Effector CD4-positive, alpha-beta T cell (primary cell): ENCODE data around the gene POU4F1.

Experiments
- DNase-seq: peaks from one replicate; pipeline ENCODE4 v3.0.0-alpha.2; 2020

Gene POU4F1

DNA sequence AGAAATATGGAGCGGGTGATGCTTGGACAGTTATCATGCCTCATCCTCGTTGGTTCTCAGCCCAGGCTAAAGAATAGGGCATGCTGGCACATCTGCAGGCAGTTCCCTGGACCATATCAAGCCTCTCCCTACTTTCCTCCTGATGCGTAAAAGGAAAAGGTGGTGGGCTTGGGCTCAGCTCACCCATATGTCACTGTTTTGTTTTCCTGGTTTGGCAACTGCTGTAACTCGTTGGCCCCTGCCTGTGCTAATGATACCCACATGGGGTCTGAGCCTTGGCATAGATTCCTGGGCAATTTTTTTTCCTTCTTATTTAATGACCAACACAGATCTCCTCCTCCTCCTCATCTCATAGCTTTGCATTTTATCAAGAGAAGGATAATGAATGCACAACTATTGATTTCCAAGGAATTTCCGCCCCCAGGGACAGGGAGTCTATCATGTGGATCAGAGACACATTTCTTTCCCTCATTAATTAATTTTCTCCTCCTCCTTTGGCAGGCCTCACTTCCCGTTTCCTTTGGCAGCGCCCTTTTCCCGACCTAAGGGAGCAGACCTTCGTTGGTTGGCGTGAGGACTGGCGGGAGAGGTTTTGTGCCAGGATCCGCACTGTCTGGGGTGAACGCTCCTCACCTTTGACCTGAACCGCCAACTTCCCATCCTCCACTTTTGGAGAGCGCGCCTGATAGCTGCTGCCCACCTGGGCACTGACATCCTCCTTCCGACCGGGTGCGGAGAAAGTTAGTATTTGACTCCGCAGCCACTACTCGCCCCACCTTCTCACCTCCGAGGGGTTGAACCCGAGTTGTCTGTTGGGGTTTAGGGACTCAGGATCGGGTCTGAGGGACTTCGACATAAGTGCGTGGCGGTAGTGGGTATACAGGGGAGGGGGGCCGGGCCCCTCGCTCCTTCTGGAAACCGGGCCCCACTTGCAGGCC is 3.4 kb upstream of the POU4F1 start:
- DNase-seq = no peak

DNA sequence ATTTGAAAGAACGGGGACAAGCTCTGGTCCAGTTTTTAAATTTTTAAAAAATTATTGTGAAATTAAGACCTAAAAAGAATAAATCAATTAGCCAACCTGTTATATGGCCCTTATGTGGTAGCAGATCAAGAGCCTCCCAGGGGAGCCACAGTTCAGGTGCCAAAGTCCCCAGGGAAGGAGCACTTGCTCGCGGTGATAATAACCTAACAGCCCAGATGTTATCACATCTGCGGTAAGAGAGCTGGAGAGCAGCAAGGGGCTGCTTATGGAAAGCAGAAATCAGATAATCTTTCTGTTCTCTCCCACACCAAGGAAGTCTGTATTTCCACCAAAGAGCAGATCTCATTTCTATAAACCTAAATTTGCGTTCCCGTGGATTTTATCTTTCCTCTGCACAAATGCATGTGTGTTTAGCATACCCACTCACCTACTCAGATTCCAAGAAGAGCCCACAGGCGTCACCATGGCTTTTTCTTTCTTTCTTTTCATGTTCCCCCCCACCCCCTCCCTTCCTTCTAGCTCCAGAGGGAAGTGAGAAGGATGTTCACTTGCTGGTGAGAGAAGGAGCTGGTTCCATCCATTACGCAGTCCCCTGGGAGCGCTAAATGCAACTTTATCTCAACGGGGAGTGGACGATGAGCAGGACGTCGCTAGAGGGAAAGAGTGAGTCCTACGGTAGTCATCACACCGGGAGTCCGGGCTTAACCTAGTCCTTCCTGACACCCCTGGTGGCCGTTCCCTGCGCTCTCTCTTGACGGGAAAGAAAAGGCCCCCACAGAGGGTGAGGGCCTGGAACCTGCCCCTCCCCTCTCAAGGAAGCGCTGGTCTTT is 1.6 kb upstream of the POU4F1 start:
- no peak for DNase-seq

DNA sequence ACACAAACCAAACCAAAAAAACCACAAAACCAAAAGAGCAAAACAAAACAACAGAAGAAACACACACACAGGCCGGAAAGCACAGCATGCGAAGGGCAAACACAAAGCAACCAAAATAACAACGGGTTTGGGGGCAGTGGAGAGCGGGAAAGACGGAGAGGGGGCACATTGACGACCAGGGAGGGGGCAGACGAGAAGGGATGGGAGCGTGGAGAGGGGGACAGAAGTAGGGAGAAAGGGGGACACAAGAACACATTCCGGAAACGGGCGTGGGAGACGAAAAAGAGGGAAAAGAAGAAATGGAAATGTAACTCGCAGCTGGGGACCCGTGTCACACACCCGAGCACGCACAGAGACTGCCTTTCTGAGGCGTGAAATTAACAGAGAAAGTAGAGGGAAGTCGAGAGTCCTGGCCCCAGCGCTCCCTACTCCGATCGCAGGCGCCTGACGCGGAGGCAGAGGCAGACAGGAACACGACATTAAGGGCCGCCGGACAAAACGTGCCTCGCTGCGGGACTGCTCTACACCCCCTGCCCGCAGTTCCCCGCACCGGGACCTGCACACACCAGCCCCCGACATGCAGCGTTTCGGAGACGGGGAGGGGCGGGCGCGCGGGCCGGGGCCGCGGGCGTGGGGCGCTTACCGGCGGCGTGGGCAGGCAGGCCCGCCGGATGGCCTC is 652 bp downstream of the POU4F1 start:
- no peak for DNase-seq

DNA sequence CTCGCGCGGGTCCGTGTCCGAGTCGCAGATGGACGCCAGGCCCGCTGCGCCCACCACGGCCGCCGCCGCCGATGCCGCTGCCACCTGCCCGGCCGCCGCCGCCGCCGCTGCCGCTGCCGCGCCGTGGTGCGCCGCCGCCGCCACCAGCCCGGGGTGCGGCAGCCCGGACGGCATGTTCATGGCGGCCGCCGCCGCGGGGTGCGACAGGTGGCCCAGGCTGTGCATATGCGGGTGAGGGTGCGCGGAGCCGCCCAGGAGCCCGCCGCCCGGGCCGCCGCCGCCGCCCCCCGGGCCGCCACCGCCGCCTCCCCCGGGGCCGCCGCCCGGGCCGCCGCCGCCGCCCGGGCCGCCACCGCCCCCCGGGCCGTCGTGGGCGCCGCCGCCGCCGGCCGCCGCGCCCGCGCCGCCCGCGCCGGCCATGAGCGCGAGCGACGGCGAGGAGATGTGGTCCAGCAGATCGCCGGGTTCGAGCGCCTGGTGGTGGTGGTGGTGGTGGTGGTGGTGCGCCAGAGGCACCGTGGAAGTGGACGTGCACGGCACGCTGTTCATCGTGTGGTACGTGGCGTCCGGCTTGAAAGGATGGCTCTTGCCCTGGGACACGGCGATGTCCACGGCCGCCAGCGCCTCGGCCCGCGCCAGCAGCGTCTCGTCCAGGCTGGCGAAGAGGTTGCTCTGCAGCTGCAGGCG is 1.3 kb downstream of the POU4F1 start:
- no peak for DNase-seq

DNA sequence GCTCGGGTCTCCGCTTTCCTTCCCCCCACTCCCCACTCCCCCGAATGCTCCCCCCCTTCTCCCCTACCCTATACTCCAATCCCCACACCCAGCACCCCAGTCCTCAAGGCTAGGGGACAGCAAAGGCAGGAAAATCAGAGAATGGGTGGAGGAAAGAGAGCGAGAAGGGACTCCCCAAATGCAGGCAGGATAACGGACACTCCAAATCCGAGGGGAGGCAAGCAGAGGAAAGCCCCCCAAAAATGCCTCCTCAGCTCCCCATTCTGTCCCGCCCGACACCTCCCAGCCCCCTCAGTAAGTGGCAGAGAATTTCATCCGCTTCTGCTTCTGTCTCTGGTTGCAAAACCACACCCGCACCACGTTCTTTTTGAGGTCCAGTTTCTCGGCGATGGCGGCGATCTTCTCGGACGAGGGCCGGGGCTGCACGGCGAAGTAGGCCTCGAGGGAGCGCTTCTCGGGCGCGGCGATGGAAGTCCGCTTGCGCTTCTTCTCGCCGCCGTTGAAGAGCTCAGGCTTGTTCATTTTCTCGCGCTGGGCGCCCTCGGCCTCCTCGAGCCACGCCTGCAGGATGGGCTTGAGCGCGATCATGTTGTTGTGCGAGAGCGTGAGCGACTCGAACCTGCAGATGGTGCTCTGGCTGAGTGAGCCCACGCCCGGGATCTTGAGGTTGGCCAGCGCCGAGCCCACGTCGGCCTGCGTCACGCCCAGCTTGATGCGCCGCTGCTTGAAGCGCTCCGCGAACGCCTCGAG is 2.1 kb downstream of the POU4F1 start:
- no peak for DNase-seq

DNA sequence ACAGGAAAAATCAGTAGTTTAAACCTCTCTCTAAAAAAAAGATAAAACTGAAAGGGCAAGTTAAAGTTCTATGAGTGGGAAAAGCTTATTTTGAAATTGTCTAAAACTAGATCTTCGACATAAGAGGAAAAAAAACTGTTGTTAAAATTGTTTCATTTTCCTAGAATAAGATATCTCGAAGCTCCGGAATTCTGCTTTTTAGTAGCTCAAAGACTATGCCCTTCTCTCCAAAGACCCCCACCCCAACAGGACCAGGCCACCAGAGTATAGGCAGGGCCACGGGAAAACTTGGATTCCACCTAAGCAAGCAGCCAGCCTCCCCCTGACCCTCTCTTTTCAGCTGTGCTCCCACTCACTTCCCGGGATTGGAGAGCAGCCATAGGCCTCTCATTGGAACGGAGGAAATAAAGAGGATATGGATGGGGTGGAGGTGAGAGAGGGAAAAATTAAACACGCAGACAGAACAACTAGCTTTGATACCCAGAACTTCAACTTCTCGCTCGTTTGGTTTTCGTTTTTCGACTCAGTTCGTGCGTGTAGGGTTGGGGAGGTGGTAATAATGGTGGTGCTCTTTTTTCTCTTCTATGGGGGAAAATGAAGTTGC is 3.0 kb downstream of the POU4F1 start:
- DNase-seq = no peak

DNA sequence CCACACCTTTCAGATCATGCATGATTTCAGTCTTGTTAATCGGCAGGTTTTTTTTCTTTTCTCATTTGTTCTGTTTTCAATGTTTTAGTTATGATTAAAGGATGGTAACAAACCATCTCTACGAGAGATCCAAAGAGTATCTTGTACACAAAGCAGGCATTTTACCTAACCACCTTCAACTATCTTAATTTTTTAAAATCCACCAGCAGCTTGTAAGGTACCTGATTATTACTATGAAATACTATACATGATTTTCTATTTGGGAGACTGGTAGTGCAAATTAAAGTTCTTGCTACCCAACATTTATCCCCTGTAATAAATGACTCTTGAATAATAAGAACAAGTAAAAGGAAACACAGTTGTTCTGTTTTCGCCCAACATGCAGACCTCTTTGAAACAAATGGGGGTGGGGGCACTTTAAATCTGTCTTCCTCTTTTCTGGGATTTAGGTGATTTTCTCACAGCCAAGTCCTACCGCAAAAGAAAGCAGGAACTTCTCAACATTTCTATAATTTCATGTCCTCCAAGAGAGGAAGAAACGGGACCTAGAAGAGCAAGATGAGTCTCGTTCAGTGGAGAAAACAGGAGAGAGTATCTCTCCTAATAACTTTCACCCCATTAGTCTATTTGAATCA is 3.6 kb downstream of the POU4F1 start:
- no peak for DNase-seq

DNA sequence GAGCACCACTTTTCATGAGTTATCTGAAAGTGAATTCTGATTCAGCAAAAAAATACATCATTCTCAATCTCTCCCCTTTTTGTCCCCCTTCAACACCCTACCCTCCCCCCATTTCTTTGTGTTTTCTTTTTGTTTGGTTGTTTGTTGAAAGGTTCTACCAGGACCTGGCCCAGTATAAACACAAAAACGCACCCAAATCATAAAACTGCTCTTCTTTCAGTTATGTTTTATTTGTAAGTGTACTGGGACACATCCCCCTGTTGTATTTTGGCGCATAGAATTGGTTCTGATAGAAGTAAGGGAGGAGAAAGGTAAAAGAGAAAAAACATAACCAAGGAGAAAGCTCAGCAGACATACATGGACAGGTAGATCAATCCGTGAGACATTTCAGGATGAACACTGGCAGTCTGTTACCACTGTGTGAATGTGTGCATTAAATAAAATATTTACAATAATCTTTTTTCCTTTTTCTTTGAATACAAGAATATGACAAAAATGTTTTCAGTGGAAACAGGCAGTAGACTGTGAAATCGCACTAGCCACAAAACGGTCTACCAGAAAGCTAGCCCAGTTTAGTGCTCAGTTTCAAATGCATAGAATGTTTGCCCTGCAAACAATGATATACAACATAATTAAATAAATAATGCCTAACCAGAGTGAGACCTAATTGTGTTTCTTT is 4.2 kb downstream of the POU4F1 start:
- no peak for DNase-seq

DNA sequence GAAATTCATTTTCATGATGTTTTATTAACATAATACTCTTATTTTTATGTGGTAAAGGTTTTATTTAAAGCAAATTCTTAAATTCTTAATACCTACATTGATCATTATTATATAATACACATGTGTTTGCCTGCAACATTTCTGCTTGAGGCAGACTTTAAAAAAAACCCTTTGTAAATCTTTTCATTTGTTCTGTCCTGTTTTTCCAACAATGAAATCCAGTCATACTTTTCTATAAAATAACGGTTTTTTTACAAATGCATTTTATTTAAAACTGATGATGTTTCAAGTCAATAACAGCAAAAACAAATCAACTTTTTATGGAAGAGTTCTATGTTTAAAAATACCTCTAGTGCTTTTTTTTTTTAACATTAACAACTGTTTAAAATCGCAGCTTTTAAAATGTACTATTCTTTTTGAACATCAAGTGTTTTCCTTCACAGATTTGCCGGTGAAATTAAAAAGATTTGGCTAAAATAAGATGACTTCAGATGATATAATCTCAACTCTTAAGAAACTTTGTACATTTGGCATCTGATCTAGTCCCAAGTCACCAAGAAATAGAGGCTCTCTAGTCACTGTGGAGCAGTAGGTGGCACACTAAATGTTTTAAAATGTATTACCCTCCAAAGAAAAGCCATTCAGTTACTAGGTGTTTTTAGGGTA is 5.1 kb downstream of the POU4F1 start:
- no peak for DNase-seq

DNA sequence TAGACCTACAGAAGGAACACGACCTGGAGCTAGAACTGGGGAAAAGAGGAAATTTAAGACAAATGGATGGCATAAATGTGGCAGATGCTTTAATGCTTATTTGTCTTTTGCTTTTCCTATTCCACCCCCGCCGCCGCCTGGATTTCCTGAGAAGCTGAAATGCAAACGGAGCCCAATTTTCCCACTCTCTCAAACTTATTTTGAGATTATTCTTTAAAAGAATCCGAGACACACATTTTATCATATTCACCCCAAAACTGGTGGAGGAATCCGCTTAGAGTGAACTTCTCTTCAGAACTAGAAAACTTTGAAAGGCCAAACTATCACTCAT is 5.8 kb downstream of the POU4F1 start:
- DNase-seq = no peak

DNA sequence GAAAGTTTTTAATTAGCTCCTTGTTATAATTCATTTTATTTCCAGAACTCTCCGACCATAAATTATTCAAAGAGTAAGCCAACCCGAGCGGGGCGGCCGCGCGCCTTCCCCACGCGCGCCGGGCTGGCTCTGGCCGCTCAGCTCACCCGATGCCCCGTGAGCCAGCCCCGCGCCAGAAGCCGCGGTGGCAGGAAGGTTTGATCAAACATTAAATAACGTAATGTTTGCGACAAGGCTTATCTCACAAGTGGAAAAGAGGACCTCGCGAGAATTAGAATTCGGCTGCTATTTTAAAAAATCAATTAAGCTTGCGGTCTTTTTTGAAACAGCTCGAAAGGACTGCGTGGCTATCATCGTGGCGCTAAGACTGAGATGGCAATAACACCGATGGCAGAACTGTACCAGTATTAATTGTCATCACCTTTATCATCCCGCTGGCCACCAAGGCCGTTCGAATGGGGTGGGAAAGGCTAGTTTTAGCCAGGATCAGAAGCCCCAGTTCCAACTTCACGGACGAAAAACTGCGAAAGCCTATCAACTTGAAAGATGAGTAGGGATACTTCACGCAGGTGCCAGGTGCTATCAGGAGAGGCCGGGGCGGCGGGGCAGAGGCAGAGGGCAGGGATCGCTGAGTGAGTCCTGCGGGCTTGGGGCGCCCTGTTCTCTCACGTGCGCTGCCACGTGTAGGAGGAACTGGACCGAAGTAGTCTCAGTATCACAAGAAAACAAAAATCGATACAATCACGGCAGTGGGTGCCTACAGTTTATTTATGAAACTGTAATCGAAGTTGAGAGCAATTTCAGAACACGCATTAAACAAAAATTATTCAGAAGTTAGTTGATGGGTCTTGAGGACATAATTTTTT is 6.4 kb downstream of the POU4F1 start:
- no peak for DNase-seq

DNA sequence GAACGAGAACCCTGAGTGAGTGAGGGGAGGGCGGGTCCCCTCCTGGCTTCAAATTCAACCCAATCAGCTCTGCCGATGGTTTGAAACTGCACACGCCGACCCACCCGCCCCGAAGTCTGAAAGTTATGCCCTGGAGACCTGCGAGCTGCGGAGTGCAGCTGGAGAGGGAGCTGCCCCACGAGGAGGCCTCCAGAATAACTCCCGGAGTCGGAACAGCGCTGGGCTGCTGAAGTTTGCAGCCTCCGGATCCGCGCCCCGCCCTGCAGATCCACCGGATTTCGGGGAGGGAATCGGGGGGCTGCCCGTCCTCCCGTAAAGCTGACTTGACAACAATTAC is 7.0 kb downstream of the POU4F1 start:
- DNase-seq = no peak

DNA sequence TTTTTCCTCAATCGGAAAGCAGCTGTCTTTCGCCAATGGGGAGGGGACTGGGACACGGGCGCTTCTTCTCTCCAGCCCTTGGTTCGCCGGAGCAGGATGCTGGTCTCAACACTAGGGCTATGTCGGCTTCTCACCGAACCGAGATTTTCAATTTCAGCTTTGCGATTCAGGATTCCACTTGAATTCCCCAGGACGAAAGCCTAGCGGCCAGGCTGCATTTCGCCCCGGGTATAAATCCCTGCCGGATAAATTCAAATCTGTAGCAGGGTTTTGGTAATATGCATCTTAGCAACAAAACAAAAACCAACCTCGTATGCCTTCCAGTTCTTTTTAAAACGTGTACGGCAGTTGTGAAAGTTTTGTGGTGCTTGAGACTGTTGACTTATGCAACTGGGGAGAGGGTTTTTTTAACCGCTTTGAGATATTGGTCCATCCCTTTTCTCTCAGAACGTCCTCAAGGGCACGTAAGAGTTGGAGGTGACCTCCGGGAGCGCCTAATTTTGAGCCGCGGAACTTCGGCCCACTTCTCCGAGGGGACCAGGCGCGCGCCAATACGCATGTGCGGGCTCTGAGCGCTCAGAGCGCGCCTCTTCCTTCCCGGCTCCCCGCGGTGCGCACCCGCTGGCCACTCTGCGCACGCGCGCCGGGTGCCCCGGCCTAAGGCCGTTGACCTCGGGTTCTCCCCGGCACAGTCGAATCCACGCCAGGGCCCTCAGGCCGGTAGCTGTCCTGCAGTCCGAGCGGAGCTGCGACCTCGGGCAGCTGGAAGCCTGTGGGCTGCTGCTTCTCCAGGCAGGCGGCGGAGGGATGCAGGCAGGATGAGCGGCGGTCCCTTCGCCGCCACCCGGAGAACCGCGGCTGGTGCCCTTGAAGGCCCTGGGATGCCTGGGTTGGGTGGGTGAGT is 7.6 kb downstream of the POU4F1 start:
- no peak for DNase-seq

DNA sequence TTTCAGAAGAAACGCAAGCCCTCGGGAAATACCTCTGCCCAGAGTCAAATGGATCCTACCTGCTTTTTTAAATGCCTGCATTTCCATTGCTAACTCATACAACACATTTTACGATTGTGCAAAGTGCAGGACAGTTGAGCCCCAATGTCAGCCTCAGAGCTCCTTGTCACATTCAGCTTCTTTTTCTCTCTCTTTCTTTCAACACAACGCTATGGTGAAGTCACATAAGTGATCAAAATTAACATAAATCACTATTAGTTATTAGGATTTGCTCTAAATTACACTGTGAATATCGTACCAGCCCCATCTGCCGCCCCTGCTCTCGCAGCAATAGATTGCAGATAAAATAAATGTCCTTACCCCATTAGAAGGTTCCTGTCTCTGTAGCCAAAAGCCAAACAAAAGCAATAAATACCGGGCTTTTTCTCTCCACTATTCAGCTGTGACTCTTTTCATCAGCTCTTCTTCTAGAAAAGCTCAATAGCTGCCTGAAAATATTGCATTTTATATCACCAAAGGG is 8.8 kb downstream of the POU4F1 start:
- no peak for DNase-seq

DNA sequence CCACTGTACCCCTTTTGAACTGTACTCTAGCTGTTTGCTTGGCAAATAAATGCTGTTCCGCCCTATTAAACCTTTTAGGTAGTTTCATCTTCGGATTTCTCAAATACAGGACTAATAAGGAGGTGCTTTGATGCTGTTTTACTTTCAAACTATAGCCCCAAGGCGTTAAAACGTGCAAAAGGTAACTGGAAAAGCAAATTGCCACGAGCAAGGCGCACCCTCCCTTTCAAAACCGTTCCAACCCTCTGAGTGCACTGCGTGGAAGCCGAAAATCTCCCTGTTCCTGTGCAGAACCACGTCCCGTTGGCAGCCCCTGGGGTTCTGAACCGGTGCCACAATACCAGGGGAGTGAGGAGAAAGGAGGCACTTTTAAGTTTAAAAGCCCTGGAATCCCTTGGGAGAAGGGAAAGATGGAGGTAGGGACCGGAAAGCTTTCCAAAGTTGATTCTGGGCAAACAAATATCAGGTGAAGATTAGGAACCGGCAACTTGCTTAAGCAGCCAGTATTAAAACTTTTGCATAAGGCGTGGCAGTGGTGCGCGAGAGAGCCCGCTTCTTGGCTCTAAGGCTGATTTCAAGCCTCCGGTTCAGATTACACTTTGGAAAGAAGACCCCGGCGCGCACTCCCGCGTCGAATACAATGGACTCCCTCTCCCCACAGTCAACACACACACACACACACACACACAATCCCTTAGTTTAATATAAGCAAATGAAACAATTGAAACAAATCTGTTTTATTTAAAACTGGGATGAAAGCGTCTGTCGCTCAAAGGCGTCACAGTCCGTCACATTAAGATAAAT is 9.5 kb downstream of the POU4F1 start:
- no peak for DNase-seq

DNA sequence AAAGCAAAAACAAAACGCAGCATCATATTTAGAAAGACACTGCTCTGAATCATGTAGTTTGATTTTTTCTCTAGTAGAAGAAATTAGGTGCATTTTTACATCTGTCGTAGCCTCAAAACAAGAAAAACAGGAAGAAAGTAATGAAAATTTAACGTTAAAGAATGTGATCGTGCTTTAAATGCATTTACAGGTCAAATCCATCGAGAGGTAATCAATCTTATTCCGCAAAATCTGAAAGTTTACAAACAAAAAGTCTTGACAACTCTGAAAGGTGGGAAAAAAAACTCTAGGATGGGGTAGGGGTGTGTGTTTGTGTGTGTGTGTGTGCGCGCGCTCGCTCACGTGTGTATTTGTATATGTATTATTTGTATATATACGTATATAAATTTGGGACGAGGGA is 10.2 kb downstream of the POU4F1 start:
- DNase-seq = no peak

DNA sequence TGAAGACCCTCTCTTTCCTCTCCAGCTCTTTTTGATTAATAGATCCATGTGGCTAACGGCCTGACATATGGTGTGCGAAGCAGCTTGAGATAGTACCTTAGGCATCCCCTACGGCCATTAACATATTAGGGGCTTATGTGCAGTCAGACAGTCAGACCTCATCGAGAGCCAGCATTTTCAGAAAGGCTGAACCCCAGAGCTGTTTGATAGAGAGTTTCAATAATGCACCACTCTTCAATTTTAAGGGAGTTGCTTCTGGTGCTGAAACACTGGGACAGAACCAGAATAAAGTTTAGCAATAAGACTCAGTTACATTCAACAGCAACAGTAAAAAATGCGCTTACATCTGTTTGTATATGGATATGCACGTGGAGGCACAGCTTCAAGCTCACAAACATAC is 10.8 kb downstream of the POU4F1 start:
- DNase-seq = no peak
